Measurements from ENCODE around the gene HDLBP.

- TF ChIP-seq POLR2AphosphoS5 (IDR thresholded peaks at IDR 0.05; ENCODE audit: low read depth, low read length) (no peak), POLR2A (IDR thresholded peaks at IDR 0.05; ENCODE audit: low read depth, low read length) (no peak), TAF1 (IDR thresholded peaks at IDR 0.05; ENCODE audit: borderline replicate concordance, low read depth, low read length) (no peak)
Measured at GRCh38 chr2:241200822-241201395, 114.6 kb downstream of the HDLBP start.

Measured in GM12892 (cell line).